ENCODE data around the gene SPDYE4.

SPDYE4 gene

GRCh38 chr17:8798846-8799569 lies 40.7 kb upstream of the SPDYE4 start, which contains the start of gene MFSD6L:
MFSD6L (minus strand) TSS chr17:8799365; CDS start chr17:8799120, 245 bp downstream.
- Histone ChIP-seq H2AFZ (ENCODE audit: low read depth, low read length) (no peak within 1 kb of the TSS), H3K27me3 (ENCODE audit: low read depth, low read length) (no peaks in the 10 kb centered on the region), H3K4me2 (ENCODE audit: low read length) (peak within 1 kb of the TSS; percentile 12; the same call in 1 of the 2 replicates), H3K4me3 (ENCODE audit: low read length) (no peak within 1 kb of the TSS), H3K9ac (ENCODE audit: low read length) (no peak within 1 kb of the TSS), H3K4me1 (ENCODE audit: low read length) (peaks cover 22% of the 10 kb centered on the region), H3K27ac (ENCODE audit: low read length) (no peak within 1 kb of the TSS), H3K79me2 (ENCODE audit: low read length) (no peaks in the 10 kb centered on the region), H4K20me1 (ENCODE audit: insufficient read depth, low read length) (no peaks in the 10 kb centered on the region), H3K36me3 (replicated peaks; ENCODE audit: low read depth, low read length) (no peaks in the 10 kb centered on the region), H3K9me3 (ENCODE audit: insufficient read depth, low read length) (no peaks in the 10 kb centered on the region)
- no peak for TF ChIP-seq EZH2phosphoT487 (IDR thresholded peaks at IDR 0.05; ENCODE audit: low read depth)
- TF ChIP-seq, protein P1, sequence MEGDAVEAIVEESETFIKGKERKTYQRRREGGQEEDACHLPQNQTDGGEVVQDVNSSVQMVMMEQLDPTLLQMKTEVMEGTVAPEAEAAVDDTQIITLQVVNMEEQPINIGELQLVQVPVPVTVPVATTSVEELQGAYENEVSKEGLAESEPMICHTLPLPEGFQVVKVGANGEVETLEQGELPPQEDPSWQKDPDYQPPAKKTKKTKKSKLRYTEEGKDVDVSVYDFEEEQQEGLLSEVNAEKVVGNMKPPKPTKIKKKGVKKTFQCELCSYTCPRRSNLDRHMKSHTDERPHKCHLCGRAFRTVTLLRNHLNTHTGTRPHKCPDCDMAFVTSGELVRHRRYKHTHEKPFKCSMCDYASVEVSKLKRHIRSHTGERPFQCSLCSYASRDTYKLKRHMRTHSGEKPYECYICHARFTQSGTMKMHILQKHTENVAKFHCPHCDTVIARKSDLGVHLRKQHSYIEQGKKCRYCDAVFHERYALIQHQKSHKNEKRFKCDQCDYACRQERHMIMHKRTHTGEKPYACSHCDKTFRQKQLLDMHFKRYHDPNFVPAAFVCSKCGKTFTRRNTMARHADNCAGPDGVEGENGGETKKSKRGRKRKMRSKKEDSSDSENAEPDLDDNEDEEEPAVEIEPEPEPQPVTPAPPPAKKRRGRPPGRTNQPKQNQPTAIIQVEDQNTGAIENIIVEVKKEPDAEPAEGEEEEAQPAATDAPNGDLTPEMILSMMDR (IDR thresholded peaks at IDR 0.05; ENCODE audit: low read depth, low read length), result no peak

DNA sequence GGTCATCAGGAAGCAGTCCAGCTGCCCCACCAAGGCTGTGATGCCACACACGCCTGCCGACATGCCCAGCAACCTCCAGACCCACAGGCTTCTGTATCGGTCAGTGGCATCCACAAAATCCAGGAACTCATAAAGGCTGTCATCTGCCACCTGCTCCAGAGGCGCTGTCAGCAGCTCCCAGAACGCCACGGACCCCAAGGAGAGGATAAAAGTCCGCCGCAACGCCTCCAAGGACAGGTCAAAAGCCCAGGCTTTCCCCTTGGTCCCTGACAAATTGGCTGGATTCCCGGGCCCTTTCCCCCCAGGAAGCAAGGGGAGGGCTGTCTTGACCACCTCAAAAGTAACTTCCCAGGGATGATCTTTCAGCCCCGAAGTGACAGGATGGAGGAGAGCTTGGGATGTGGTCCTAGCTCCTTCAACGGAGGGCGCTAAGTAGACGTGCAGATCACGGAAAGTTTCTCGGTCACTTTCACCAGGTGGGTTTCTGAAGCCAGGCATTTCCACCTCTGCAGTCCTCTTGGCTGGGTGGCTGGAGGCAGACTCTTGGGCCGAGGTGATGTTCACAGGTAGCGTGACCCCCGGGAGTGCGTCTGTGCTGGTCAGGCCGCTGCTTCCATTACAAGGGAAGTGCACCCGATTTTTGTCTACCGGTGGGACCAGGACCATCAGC lies 40.0 kb upstream of the SPDYE4 start:
- no peak overlapping the region for H3K4me2 ChIP-seq (ENCODE audit: low read length)

DNA sequence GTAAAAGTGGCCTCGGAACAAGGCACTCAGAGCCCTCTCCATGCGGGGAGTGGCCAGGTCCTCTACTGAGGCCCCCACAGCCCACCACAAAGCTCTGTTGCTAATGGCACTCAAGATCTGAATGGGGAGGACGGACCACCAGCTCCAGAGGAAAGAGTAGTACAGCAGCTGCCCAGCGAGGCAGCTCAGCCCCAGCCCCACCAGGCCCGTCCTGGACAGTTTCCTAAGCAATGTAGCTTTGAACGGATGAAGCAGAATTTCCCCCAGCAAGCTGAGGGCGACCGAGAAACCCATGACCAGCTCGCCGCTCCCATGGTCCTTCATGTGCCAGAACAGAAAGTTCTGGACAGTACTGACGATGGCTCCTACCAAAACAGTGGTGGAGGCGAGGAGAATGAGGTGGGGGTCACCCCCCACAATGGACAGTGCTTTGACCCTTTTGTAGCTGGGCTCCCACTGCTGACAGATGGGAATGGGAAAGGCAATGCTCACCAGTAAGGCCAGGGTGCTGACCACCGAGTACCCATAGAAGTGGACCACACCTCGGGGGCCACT lies 39.4 kb upstream of the SPDYE4 start:
- no peak overlapping the region for H2AFZ ChIP-seq (ENCODE audit: low read depth, low read length)
- H3K36me3 ChIP-seq (replicated peaks; ENCODE audit: low read depth, low read length), result no peaks in the 10 kb centered on the region
- H3K9ac ChIP-seq (ENCODE audit: low read length), result no peak overlapping the region
- no peak for TF ChIP-seq EZH2phosphoT487 (IDR thresholded peaks at IDR 0.05; ENCODE audit: low read depth)
- TF ChIP-seq, protein P1 (IDR thresholded peaks at IDR 0.05; ENCODE audit: low read depth, low read length), result no peak
- no peaks in the 10 kb centered on the region for H3K9me3 ChIP-seq (ENCODE audit: insufficient read depth, low read length)
- H3K27me3 ChIP-seq (ENCODE audit: low read depth, low read length), result no peaks in the 10 kb centered on the region
- H3K4me2 ChIP-seq (ENCODE audit: low read length), result no peak overlapping the region
- H3K79me2 ChIP-seq (ENCODE audit: low read length), result no peaks in the 10 kb centered on the region
- no peaks in the 10 kb centered on the region for H4K20me1 ChIP-seq (ENCODE audit: insufficient read depth, low read length)
- no peak overlapping the region for H3K27ac ChIP-seq (ENCODE audit: low read length)
- H3K4me3 ChIP-seq (ENCODE audit: low read length), result no peak overlapping the region
- H3K4me1 ChIP-seq (ENCODE audit: low read length), result peaks cover 22% of the 10 kb centered on the region

More for the DNA sequence above, 40.0 kb upstream of the SPDYE4 start:
- H3K4me3 ChIP-seq (ENCODE audit: low read length), result no peak overlapping the region
- H2AFZ ChIP-seq (ENCODE audit: low read depth, low read length), result no peak overlapping the region
- H3K9ac ChIP-seq (ENCODE audit: low read length), result no peak overlapping the region
- H3K27me3 ChIP-seq (ENCODE audit: low read depth, low read length), result no peaks in the 10 kb centered on the region
- no peaks in the 10 kb centered on the region for H3K36me3 ChIP-seq (replicated peaks; ENCODE audit: low read depth, low read length)
- H4K20me1 ChIP-seq (ENCODE audit: insufficient read depth, low read length), result no peaks in the 10 kb centered on the region
- no peak for TF ChIP-seq EZH2phosphoT487 (IDR thresholded peaks at IDR 0.05; ENCODE audit: low read depth)
- TF ChIP-seq, protein P1 (IDR thresholded peaks at IDR 0.05; ENCODE audit: low read depth, low read length), result no peak
- no peaks in the 10 kb centered on the region for H3K9me3 ChIP-seq (ENCODE audit: insufficient read depth, low read length)
- H3K27ac ChIP-seq (ENCODE audit: low read length), result no peak overlapping the region
- no peaks in the 10 kb centered on the region for H3K79me2 ChIP-seq (ENCODE audit: low read length)
- H3K4me1 ChIP-seq (ENCODE audit: low read length), result peaks cover 22% of the 10 kb centered on the region

DNA sequence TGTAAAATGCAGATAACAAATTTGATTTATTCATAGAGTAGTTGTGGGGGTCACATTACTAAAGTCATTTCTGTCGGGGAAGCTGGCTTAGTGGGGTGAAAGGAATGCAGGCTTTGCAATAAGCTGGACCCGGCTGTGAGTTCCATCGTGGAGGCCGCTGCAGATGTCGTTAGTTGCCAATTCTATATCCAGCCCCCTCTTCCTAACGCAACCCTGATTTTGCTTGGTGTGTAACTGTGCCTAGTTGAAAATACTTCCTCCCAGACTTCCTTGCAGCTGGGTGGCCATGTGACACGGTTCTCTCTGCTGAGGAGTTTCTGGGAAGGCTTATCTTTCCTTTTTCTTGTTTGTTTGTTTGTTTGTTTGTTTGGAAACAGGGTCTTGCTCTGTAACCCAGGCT lies 36.3 kb upstream of the SPDYE4 start:
- Histone ChIP-seq H3K9me3 (ENCODE audit: insufficient read depth, low read length) (no peaks in the 10 kb centered on the region), H3K27ac (ENCODE audit: low read length) (no peak overlapping the region), H4K20me1 (ENCODE audit: insufficient read depth, low read length) (no peaks in the 10 kb centered on the region), H3K4me1 (ENCODE audit: low read length) (peaks cover 16% of the 10 kb centered on the region), H3K4me3 (ENCODE audit: low read length) (no peak overlapping the region), H3K9ac (ENCODE audit: low read length) (no peak overlapping the region), H3K36me3 (replicated peaks; ENCODE audit: low read depth, low read length) (peaks cover 3% of the 10 kb centered on the region), H3K27me3 (ENCODE audit: low read depth, low read length) (no peaks in the 10 kb centered on the region), H2AFZ (ENCODE audit: low read depth, low read length) (no peak overlapping the region), H3K4me2 (ENCODE audit: low read length) (no peak overlapping the region), H3K79me2 (ENCODE audit: low read length) (no peaks in the 10 kb centered on the region)
- TF ChIP-seq EZH2phosphoT487 (IDR thresholded peaks at IDR 0.05; ENCODE audit: low read depth), result no peak
- TF ChIP-seq, protein P1 (IDR thresholded peaks at IDR 0.05; ENCODE audit: low read depth, low read length), result no peak
